ENCODE measurements around the gene HOXC5. TPM values are rescaled to one million over a fixed set of nuclear protein-coding genes. Genes with fewer than 3 reads are reported as not detected.
A peak's percentile ranks its signal among the peaks of the same experiment; 100 is the strongest.

HOXC5 gene
- total RNA-seq, 2 donors from 2014 or later, result not detected

DNA sequence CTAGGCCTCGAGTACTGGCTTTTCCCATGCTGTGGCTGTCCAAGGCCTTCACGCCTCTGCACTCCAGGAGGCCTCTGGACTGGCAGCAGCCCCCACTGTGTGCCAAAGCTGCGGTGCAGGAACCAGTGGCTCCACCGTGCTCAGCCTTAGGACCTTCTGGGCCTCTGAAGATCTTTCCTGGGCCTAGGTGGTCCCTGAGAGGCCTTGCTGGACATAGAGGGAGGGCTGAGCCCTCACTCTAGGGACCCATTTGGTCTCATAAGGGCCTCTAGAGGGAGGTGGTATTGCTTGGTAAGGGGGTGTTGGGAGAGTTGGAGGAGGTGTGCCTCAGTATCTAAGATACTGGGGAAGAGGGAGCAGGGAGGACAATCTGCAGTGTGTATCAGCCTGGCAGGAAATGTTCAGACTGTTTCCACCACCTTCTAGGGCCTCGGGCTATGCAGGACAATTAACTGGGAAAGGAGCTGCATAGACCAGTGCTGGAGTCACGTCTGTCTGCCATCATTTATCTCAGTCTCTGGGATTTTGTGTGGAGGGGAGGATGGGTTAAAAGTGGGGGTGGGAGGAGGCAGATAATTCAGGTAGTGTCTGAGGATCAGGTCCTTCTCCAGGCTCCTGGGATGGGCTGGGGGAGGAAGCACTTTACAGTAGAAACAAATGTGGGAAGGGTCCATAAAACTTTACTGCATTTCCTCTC is 2.9 kb downstream of the HOXC5 start:
- H3K9me3 Mint-ChIP-seq, result peaks cover 10% of the 10 kb centered on the region
- no peak for DNase-seq
- H3K4me3 Mint-ChIP-seq, result no peak overlapping the region
- TF ChIP-seq, protein P1, sequence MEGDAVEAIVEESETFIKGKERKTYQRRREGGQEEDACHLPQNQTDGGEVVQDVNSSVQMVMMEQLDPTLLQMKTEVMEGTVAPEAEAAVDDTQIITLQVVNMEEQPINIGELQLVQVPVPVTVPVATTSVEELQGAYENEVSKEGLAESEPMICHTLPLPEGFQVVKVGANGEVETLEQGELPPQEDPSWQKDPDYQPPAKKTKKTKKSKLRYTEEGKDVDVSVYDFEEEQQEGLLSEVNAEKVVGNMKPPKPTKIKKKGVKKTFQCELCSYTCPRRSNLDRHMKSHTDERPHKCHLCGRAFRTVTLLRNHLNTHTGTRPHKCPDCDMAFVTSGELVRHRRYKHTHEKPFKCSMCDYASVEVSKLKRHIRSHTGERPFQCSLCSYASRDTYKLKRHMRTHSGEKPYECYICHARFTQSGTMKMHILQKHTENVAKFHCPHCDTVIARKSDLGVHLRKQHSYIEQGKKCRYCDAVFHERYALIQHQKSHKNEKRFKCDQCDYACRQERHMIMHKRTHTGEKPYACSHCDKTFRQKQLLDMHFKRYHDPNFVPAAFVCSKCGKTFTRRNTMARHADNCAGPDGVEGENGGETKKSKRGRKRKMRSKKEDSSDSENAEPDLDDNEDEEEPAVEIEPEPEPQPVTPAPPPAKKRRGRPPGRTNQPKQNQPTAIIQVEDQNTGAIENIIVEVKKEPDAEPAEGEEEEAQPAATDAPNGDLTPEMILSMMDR (conservative IDR thresholded peaks at IDR 0.05), result no peak
- no peaks in the 10 kb centered on the region for H3K36me3 Mint-ChIP-seq (ENCODE audit: low read depth)
- H3K27me3 Mint-ChIP-seq (ENCODE audit: insufficient read depth), result peaks cover 97% of the 10 kb centered on the region
- H3K4me1 Mint-ChIP-seq, result no peaks in the 10 kb centered on the region
- 40 to 42% methylated on average over 4 to 6 of the region's 6 CpGs for WGBS, 2 experiments (ENCODE audit: insufficient coverage in 1 of 2, insufficient read length in 1 of 2)
- H3K27ac Mint-ChIP-seq, result no peak overlapping the region
- Histone ChIP-seq H3K4me3 (ENCODE audit: low read length) (no peak overlapping the region), H3K36me3 (ENCODE audit: control insufficient read depth, insufficient read depth, low read length) (no peaks in the 10 kb centered on the region), H3K27me3 (ENCODE audit: control insufficient read depth, insufficient read depth, low read length, poor library complexity, severe bottlenecking) (peaks cover 100% of the 10 kb centered on the region), H3K27ac (ENCODE audit: low read depth, low read length) (no peak overlapping the region), H3K9ac (ENCODE audit: extremely low read depth, low read length, poor library complexity, severe bottlenecking) (no peak overlapping the region), H3K4me1 (ENCODE audit: control insufficient read depth, insufficient read depth, low read length) (no peaks in the 10 kb centered on the region), H3K9me3 (ENCODE audit: control insufficient read depth, low read length) (peaks cover 15% of the 10 kb centered on the region)

DNA sequence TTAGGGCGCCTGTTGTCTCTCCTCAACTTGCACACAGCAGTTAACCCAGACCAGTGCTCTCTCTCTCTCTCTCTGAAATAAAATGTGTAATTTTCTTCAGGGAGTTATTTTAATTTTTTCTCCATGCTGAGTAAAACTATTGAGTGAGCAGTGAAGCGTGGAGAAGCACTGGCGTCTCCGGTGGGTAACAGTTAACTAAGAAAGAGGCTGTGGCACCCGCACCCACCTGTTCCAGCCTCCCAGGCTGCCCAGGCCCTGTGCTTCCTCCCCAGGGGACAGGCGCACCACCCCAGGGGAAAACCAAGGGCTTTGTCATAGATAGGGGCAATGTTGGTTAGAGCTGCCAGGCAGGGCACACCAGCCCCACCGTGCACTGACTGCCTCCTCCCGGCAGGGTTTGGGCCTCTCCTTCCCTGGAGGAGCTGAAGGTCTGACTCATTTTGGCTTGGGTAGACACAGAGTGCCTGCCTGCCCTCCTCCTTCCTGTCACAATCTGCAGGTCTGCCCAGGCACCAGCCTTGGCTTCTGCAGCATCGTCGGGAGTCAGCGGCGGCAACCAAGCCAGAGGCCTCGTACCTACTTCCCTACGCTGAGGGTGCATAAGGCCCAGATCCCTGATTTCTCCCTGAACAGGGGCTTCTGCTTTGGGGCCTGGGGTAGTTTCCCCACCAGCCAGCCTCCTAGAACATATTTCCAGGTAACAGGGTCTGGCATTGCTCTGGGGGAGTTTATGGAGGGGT is 3.9 kb downstream of the HOXC5 start:
- Histone ChIP-seq H3K9me3 (ENCODE audit: control insufficient read depth, low read length) (peaks cover 15% of the 10 kb centered on the region), H3K4me1 (ENCODE audit: control insufficient read depth, insufficient read depth, low read length) (no peaks in the 10 kb centered on the region), H3K4me3 (ENCODE audit: low read length) (no peak overlapping the region), H3K9ac (ENCODE audit: extremely low read depth, low read length, poor library complexity, severe bottlenecking) (no peak overlapping the region), H3K27ac (ENCODE audit: low read depth, low read length) (no peak overlapping the region), H3K36me3 (ENCODE audit: control insufficient read depth, insufficient read depth, low read length) (no peaks in the 10 kb centered on the region), H3K27me3 (ENCODE audit: control insufficient read depth, insufficient read depth, low read length, poor library complexity, severe bottlenecking) (peaks cover 100% of the 10 kb centered on the region)
- DNase-seq, result peak; percentile 68
- Mint-ChIP-seq H3K4me3 (no peak overlapping the region), H3K27ac (no peak overlapping the region), H3K9me3 (peaks cover 10% of the 10 kb centered on the region), H3K27me3 (ENCODE audit: insufficient read depth) (peaks cover 97% of the 10 kb centered on the region), H3K4me1 (no peaks in the 10 kb centered on the region), H3K36me3 (ENCODE audit: low read depth) (no peaks in the 10 kb centered on the region)
- 34 to 53% methylated on average over 5 to 14 of the region's 14 CpGs for WGBS, 2 experiments (ENCODE audit: insufficient coverage in 1 of 2, insufficient read length in 1 of 2)
- TF ChIP-seq, protein P1 (conservative IDR thresholded peaks at IDR 0.05), result no peak

- no peak overlapping the region for H3K27ac ChIP-seq (ENCODE audit: low read depth, low read length)
- H3K9ac ChIP-seq (ENCODE audit: extremely low read depth, low read length, poor library complexity, severe bottlenecking), result no peak overlapping the region
- no peak overlapping the region for H3K4me3 ChIP-seq (ENCODE audit: low read length)
- TF ChIP-seq, protein P1 (conservative IDR thresholded peaks at IDR 0.05), result no peak
- H3K27me3 Mint-ChIP-seq (ENCODE audit: insufficient read depth), result peaks cover 97% of the 10 kb centered on the region
- H3K4me3 Mint-ChIP-seq, result no peak overlapping the region
- no peaks in the 10 kb centered on the region for H3K4me1 ChIP-seq (ENCODE audit: control insufficient read depth, insufficient read depth, low read length)
- peaks cover 10% of the 10 kb centered on the region for H3K9me3 Mint-ChIP-seq
- H3K27me3 ChIP-seq (ENCODE audit: control insufficient read depth, insufficient read depth, low read length, poor library complexity, severe bottlenecking), result peaks cover 100% of the 10 kb centered on the region
- no peaks in the 10 kb centered on the region for H3K36me3 Mint-ChIP-seq (ENCODE audit: low read depth)
- DNase-seq, result no peak
- no peaks in the 10 kb centered on the region for H3K36me3 ChIP-seq (ENCODE audit: control insufficient read depth, insufficient read depth, low read length)
- WGBS, 2 experiments (ENCODE audit: insufficient coverage in 1 of 2, insufficient read length in 1 of 2), result 38% methylated on average over 7 of the region's 14 CpGs; no CpG with 5 or more reads in 1 of the 2 experiments
- no peaks in the 10 kb centered on the region for H3K4me1 Mint-ChIP-seq
- H3K9me3 ChIP-seq (ENCODE audit: control insufficient read depth, low read length), result peaks cover 15% of the 10 kb centered on the region
- no peak overlapping the region for H3K27ac Mint-ChIP-seq
Measured at GRCh38 chr12:54037360-54038283, 4.8 kb downstream of the HOXC5 start.
